GM18868 (cell line): Measurements from ENCODE around the gene NUP214.
"Not testable (repeated sequence)": the region's sequence is repeated elsewhere in the genome, so short reads cannot be mapped to it uniquely, and the experiment has no call there.

Source experiments
- ATAC-seq: cut with Tn5 transposase; IDR thresholded peaks from one replicate; pipeline ENCODE4 v1.9.1; 2021; ENCODE audit warnings: mild to moderate bottlenecking, moderate library complexity; ENCODE audit not compliant: unreplicated experiment

NUP214 gene

GRCh38 chr9:131096269-131097125 lies 28.9 kb upstream of the NUP214 start, which contains the start of gene AIF1L:
Gene AIF1L, plus strand, starts transcription at chr9:131096531. Its CDS starts 99 bp downstream, at chr9:131096630.
- no peak for ATAC-seq

GRCh38 chr9:131097126-131097947 lies 28.0 kb upstream of the NUP214 start:
- ATAC-seq, result no peak

- ATAC-seq, result no peak
Observed at GRCh38 chr9:131097948-131098278, 27.5 kb upstream of the NUP214 start.

DNA sequence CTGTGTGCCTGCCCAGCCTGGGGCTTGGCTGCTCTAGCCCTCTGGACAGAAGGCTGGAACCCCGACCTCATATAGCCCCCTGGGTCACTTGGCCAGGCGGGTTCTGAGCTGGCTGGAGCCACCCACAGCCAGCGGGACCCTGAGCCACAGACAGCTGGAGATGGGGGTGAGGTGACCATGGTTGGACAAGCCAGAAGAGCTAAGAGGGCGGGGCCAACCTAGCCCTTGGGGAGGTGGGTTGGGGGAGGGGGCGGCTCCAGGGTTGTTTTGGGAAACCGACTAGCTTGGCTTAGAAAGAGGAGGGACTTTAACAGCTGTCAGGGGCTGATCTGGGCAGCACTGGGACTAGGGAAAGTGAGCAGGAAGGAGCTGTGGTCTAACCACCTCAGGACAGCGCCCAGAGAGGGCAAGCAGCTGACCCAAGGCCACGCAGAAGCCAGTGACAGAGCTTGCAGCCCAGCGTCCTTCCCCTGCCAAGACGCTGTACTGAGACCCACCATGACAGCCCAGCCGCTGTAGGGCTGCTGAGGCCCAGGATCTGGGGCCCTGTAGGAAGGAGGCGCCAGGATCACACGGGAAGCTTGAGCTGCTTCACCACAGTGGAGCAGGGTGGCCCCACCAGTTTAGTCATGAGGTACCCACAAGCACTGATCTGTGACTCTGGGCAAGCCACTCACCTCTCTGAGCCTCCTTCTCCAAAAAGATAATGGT lies 26.8 kb upstream of the NUP214 start:
- no peak for ATAC-seq

DNA sequence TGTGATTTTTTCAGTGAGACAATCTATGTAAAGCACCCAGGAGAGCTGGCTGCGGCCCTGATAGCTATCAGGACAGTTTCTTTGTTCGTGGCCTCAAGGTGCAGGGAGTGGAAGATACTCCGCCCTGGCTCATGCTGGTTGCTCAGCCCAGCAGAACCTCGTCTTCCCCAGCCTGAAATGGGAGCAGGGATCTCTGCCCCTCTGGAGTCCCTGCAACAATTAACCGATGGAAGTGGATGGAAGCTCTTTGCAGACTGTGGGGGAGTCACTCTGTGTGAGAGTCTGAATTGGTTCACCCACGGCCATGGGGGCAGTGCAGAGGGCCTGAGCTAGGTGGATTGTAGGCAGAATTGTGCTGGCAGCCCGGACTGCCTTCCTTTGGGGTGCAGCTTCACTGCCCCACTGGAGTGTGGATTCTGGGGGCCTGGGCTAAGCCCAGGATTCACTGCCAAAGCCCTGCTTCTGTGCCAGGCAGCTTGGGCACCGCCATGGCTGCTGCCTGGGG lies 26.2 kb upstream of the NUP214 start:
- ATAC-seq, result no peak

GRCh38 chr9:131099845-131100244 lies 25.5 kb upstream of the NUP214 start:
- not testable (repeated sequence) for ATAC-seq

DNA sequence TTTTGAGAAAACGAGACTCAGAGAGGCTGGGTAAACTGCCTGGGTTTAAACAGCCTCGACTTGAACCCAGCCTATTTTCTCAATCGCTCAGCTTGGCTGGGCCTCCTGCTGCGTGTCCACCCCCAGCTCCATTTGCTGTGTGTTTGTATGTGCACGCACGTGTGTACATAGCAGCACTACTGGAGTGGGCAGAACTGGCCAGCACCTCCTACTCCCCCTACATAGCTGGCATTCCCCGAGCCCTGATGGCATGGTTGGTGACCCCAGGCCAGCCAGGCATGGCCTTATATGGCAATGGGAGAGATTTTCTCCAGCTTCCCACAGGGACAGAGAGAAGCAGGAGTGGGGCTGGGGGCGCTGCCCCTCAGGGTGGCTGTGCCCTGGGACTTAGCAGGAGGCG lies 24.9 kb upstream of the NUP214 start:
- ATAC-seq, result no peak

DNA sequence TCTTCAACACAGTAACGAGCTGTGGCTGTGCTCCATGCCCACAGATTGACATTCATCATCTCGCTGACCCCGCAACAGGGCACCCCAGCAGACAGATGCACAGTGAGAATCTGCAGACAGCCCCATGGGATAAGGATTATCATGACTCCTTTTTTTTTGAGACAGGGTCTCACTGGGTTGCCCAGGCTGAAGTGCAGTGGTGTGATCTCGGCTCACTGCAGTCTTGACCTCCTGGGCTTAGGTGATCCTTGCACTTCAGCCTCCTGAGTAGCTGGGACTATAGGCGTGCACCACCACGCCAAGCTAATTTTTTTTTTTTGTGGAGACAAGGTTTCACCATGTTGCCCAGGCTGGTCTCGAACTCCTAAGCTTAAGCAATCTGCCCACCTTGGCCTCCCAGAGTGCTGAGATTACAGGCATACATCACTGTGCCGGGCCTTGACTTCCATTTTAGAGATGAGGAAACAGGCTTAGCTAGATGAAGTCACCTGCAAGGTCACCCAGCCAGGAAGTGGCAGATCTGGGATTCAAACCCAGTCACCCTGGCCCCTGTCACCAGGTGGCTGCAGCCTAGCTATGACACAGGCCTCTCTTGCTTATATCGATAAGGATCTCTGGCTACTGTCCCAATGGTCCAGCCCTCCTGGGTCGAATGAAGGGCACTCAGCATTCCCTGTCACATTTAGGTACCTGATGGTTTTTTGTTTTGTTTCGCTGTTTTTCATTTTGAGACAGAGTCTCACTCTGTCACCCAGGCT lies 24.0 kb upstream of the NUP214 start:
- ATAC-seq, result no peak

- no peak for ATAC-seq
Observed at GRCh38 chr9:131103024-131103423, 22.4 kb upstream of the NUP214 start.

DNA sequence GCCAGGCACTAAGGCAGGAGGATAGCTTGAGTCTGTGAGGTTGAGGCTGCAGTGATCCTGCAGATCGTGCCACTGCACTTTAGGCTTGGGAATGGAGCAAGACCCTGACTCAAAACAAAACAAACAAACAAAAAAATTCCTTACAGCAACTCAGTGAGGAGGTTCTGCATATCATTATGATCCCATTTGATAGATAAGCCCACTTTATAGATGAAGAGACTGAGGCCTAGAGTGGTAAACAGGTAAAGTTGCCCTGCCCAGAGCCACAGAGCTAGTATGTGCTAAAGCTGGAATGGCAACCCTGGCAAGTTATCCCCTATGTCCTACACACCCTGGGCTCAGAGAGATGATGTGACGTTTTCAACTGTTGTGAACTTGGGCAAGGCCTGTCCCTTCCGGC lies 21.9 kb upstream of the NUP214 start:
- no peak for ATAC-seq

DNA sequence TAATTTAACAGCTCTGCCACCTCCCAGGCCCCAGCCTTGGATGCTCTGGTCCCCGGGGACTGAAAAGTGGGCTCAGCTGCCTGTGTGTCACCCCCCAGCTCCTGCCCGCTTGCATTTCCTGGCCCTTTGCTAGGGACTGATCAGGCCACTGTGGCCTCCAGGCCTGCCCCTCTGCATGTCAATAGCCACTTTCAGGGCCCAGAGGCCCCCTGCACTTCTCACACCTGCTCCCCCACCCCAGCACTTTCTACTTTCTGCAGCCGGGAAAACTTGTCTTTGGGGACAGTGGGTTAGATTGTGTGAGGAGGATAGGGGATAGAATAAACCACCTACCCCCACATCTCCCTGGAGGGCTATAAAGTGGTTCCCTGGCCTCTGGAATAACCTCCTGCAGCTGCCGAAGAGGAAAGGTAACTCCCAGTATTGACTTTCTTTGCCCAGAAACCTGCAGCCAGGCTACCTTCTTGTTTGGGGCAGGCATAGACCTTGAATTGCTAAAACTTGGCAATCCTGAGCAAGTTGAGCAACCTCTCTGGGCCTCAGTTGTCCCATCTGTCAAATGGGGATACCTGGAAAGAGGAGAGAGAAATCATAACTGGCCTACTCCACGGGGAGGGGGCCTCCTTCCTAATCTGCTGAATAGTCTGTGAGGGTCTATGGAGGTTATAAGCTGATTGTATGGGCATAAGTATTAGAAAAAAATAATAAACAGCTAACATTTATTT lies 21.2 kb upstream of the NUP214 start:
- no peak for ATAC-seq

- no peak for ATAC-seq
Observed at GRCh38 chr9:131105952-131106351, 19.4 kb upstream of the NUP214 start.

- ATAC-seq, result no peak
Observed at GRCh38 chr9:131107760-131108159, 17.6 kb upstream of the NUP214 start.

DNA sequence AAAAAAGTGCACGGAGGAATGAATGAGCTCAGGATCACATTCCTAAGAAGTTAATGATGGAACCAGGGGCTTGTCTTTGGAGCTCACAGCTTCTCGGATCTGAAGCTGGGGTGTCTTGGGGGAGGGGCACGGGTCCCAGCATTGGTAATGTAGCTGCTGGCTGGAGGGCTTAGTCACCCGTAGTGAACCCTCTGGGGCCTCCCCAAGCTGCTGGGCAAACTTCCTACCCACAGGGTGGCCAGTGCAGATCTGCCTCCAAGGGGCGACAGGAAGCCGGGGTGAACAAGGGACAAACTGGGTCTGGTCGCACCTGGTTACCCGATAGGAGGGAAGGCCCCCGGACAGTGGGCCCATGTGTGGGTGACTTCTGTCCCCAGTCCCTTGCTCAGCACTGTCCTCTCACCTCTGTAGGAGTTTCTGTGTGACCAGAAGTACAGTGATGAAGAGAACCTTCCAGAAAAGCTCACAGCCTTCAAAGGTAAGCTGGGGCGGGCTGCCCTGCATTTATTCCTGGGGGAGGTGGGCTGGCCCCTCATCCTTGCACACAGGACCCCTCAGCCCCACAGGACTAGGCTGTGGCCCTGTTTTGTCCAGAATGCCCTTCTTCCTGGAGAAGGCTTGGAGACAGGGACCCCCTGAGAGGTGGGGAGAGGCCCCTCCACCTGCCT lies 14.1 kb upstream of the NUP214 start:
- ATAC-seq, result no peak

DNA sequence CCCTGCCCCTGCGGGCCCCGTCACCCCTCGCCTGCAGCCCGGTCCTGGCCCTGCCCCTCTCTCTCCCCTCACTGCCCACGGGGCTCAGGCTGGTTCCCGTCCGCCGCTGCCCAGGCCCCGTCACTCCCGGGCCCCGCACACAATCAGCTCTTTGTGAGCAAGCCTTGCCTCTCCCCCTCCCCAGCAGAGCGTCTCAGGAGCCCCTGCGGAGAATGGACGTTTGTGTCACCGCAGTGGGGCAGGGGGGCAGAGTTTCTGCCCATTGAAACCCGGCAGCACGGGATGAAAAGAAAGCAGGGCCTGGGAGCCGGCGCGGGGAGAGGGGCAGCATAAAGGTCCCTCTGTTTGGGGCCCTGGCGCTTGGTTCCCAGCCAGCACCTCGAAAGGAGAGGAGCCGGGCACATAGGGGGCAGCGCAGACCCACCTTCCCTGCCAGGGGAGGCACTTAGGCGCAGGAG lies 13.5 kb upstream of the NUP214 start:
- ATAC-seq, result no peak

DNA sequence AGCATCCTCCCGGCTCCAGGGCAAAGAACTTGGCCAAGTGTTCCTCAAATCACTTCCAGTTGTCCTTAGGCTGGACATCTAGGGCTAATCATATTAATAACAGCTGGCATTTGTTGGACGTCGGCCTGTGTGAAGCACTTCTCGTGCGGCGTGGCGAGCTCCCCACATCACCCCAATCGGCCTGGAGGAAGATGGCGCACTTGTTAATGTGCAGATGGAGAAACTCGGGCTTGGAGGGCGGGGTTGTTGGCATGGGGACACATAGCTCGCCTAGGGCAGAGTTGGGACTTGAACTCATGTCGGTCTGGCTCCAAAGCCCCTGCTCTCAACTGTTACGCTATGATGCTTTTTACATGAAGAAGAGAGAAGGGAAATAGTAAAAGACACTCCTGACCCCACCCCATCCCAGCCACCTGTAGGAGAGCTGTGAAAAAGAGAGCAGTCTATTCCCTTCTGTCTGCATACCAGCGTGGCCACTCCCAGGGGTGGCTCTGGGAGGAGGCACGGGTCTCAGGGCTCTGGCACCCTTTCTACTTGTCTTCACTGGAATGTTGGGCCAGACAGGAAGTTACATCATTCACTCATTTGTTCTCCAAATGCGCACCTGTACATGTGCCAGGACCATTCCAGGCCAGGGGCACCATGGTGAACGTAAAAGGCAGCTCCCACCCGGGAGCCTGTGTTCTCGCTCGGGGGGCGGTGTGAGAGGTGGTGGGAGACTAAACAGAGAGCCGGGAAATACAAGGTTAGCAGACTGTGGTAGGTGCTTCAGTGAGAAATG lies 12.8 kb upstream of the NUP214 start:
- ATAC-seq, result no peak

DNA sequence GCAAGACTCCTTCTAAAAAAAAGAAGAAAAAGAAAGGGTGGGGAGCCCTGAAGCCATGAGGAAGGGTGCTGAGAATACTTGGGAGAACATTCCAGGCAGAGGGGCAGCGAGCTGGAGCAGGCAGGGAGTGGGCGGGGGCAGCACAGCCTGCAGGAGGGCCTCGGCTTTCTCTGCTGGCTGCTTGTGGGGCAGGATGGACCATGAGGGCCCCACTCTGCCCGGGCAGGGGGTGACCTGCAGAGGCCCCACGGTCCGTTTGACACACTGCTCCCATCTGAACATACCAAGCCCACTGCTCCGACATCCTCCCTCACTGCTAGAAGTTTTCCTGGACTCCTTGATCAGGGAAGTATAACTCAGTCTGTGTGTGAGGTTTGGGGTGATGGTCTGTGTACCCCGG lies 11.7 kb upstream of the NUP214 start:
- no peak for ATAC-seq

- no peak for ATAC-seq
Observed at GRCh38 chr9:131114084-131114535, 11.3 kb upstream of the NUP214 start.
